HG03108 (cell line): ENCODE measurements around the gene DIDO1.
A peak's percentile ranks its signal among the peaks of the same experiment; 100 is the strongest.

Experiments used
- ATAC-seq: cut with Tn5 transposase; IDR thresholded peaks from one replicate; pipeline ENCODE4 v1.9.1; 2021; ENCODE audit warnings: moderate library complexity; ENCODE audit not compliant: unreplicated experiment

Gene DIDO1

DNA sequence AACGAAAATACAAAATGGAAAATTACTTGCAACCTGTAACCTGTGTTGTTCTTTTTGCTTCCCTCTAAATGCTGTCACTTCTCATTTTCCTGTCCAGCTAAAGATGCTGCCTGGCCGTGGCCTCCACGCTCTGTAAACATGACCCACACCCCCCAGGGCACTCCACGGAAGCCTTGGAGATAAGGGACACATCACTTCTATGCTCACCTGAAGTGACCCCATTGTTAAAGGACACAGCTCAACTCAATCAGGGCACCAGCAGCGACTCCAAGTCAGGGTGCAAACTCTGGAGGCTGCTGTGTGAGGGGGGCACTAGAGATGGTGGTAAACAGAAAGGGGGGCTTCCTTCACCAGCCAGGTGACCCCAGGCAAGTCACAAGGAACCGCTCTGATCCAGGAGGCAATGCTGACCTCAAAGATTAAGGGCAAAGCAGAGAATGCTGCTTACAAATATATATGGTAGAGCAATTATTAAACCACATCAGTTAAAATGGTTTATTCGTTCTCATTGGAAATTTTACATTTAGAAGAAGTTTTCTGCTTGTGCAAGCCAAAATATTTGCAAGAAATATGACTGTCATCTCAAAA is 13.2 kb downstream of the DIDO1 start:
- no peak for ATAC-seq

GRCh38 chr20:62911701-62912280 is 14.5 kb downstream of the DIDO1 start:
- ATAC-seq: no peak

GRCh38 chr20:62910777-62911497 is 15.4 kb downstream of the DIDO1 start:
- no peak for ATAC-seq

GRCh38 chr20:62910217-62910766 is 16.0 kb downstream of the DIDO1 start:
- no peak for ATAC-seq

DNA sequence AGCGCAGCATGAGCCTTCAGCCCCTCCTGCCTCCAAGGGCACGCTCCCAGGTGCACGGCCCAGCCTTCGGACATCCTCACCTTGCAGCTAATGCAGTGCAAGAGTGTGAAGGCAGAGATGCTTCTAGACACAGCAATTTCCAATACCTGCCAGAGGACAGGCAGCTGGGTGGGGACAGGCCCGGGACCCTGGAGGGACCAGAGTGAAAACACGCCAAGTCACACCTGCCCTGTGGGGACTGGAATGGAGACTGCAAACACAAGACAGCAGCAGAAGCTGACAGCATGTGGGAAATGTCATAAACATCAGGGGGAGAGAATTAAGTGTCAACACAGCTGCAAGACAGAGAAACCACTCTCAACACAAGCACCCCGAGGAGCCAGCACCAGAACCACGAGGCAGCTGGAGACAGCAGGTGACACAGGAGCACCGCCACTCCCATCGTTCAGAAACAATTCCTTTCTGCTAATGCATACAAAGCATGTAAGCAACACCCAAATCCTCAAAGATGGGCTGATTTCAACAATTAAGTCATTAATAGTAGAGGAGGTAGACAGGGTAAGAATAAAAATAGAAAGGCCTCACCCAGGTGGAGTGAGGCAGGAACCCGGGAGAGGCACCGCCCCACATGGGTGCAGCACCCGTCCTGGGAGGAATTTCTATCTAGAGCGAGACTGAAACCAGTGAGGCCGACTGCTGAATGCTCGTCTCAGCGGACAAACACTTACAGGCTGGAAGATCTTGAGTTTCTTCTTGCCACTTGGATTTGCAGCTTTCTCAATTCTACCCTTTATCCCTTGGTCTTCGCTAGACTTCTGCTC is 17.1 kb downstream of the DIDO1 start:
- no peak for ATAC-seq

DNA sequence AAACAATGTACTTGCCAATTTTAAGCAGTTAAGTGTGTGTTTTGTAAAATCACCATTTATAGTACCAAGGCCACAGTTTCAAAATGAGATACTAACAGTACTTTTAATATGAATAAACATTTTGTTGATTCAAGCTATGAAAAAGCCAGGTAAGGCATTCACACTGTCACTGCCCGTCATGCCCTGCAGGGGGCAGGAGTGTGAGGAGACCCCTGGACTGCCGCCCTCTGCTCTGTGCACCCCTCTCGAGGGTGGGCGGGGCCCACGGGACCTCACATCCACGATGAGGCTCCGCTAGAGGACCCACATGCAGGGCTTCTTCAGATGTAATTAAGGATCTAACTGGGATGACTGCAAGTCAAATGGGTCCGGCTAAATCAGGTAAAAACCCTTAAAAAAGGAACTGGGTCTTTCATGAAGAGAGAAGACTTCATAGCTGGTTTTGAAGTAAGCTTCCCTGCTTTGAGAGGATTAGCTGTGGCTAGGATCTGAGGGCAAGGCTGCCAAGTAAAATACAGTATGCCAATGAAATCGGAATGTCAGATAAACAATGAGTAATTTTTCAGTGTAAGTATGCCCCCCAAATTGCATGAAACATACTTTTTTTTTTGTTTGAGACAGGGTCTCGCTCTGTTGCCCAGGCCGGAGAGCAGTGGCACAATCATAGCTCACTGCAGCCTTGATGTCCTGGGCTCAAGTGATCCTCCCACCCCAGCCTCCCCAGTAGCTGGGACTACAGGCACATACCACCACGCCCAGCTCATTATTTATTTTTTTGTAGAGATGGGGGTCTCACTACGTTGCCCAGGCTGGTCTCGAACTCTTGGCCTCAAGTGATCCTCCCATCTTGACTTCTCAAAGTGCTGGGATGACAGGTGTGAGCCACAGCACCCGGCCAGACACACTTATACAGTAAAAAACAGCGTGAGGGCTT is 18.7 kb downstream of the DIDO1 start:
- ATAC-seq: no peak

DNA sequence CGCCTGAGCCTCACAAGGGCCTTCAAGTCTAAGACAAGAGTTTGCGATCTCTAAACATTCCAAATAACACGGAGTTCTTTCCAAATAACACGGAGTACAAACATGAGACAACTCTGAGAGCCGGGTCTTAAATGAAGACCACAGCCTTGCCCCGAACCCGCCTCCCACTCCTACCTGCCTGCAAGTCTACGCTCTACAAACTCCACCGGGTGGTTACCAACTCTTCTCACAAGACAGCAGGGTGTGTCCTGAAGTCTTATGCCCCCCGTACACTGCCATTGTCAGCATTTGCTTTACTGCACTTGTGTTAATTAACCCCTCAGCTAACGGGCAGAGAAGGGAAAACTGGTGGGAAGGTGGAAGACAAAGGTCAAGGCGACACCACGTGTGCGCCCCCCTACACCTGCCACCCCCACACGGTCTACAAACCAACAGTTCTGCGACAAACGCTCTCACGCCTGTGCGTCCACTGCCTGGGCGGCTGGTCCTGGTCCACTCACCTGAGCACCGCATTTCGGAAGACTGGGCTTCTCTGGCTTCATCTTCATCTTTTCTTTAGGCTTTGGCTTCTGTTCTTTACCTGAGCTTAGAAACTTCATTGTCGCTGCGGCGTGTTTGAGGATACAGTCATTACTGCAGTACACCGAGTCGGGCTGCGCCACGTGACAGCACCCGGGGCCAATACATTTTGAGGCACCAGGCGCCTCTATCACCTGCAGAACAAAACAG is 19.5 kb downstream of the DIDO1 start:
- ATAC-seq: no peak

GRCh38 chr20:62906209-62906608 is 20.1 kb downstream of the DIDO1 start:
- no peak for ATAC-seq

DNA sequence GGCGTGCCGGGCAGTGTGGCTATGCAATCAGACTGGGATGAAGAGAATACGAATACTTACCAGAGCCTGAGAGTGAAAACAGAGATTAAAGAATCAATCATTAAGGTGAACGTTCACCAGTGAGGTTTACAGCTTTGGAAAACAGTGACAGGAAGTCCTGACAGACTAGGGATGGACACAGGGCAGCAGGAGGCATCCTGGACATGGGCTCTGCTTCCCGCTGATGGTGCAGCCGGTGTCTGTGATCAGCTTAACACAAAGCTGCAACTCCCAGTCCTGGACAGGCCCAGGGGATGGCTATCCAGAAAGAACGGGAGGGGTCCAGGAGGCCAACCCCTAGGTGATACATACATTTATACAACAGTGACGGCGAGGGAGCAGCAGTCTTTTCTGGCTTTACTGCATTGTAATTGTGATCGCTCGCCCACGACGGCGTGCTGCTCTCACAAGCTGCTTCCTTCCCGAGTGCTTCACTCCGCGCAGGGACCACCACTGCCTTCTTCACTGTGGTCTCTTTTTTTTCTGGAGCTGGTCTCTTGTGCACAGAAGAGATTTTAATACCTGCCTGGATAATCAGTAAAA is 20.7 kb downstream of the DIDO1 start:
- ATAC-seq: no peak

- ATAC-seq: no peak
Measured at GRCh38 chr20:62902926-62903615, 23.2 kb downstream of the DIDO1 start.

DNA sequence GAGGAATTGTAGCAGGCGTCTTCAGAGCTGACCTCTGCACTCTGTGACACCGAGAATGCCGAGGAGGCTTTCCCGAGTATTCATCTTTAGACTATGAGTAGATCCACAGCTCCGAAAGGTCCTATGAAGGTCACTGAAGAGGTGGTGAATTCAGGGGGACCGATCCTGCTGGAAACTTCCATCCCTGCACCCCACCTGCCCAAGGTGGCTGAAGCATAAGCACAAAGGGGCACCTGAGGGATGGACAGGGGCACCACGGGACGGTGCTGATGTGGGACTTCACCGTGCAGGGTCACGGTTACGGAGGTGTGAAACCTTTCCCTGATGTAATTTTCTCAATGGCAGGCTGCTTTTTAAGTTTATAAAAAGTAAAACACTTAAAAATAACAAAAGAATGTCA is 24.4 kb downstream of the DIDO1 start:
- ATAC-seq: no peak

- ATAC-seq: no peak
Measured at GRCh38 chr20:62900692-62901584, 25.4 kb downstream of the DIDO1 start.

GRCh38 chr20:62900052-62900691 is 26.1 kb downstream of the DIDO1 start:
- ATAC-seq: peak; percentile 78

GRCh38 chr20:62899633-62900051 is 26.7 kb downstream of the DIDO1 start:
- no peak for ATAC-seq

DNA sequence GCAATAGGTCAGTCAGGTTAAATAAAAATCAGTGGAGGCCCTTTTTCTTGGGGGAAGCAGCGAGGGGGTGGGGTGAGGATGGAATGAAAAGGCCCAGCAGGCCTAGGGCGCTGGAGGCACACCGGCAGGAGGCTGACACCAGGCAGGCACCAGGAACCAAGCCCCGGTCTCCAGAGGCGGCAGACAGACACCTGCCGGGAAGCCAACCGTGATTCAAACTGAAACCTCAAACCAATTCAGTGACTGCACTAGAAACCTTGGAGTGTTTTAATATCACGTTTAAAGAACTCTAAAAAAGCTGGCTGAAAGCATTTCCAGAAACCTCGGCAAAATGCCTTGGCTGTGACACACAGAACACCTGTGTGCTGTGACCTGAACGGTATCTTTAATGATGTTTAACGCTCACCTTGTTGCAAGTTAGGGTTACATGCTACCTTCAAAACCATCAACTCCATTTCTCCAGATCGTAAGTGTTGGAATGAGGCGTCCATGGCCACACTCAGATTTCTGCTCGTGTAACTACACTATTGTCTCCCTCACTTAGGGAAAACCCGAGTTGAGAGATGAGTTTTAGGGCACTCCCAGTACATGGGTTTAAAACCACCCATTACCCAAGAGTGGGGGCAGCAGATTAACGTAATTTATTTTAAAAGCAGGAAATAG is 27.2 kb downstream of the DIDO1 start:
- no peak for ATAC-seq

DNA sequence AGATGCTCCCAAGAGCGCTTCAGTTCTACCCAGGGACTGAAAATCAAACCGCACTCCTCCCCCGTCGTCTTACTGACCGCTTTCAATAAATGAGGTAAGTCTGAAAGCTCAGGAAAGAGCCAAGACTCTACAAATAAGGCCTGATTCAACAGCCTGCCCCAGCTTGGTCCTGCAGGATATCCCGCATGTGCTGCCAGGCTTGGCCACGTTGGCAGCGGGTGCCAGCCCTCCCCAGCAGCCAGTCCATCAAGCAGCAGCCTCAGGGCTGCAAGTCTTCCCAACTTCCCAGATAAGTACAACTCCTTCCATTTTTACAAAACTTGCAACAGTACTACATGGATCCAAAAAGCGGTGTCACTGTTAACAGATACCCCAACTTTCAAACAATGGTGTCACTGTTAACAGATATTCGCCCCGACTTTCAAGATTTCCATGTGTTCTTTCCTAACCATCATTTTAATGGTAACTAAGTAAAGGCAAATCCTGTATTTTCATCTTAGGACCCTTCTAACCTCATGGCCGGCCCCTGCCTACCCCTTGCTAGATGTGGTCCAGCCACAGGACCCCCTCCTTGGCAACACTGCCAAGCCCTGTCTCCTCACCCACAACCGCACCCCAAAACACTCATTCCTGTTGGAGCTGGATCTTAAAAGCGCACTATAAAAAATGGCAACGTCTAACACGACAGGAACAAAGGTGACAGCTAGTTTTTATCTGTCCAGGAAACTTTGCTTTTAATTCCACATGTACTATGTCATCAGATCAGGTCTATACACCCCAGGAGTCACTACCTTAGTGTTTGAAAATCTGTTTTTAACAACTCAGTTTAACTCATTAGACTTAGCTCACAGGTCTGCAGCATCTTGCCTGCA is 28.0 kb downstream of the DIDO1 start:
- no peak for ATAC-seq
